NCI-H2227 (cell line): Measurements from ENCODE around the gene KLHL11.

Source experiments
- DNase-seq: peaks from one replicate; lab custom pipeline; 2025; ENCODE audit not compliant: unreplicated experiment; lab: John Stamatoyannopoulos, UW

KLHL11 gene

GRCh38 chr17:41811549-41812380 is 53.5 kb downstream of the KLHL11 start, which contains the start of gene P3H4:
Gene P3H4, minus strand, starts transcription at chr17:41811949. Its CDS starts 34 bp downstream, at chr17:41811915.
- DNase-seq = peak; percentile 82

GRCh38 chr17:41810659-41811548 is 54.3 kb downstream of the KLHL11 start:
- peak; percentile 66 for DNase-seq

GRCh38 chr17:41806685-41807445 is 58.4 kb downstream of the KLHL11 start:
- DNase-seq = no peak
